Adrenal gland (tissue), 5 donors: Measurements from ENCODE around the gene STX8.

Experiments
- POLR2A ChIP-seq, 2 donors: fragments of 450-650 bp; IDR thresholded peaks; one replicate each; pipeline ENCODE4 v1.6.1; 2017; ENCODE audit warnings: antibody characterized with exemption in 2 of 2, mild to moderate bottlenecking in 2 of 2, moderate library complexity in 1 of 2
- TF ChIP-seq, protein P1 (sequence below), 6 experiments: fragments of 450-650 bp in 4 of 6; fragments of 200-600 bp in 2 of 6; sonication (generic) in 1 of 6; IDR thresholded peaks; 1 replicate in 5 of 6; 2 replicates in 1 of 6; pipeline versions ENCODE4 v1.5.1 to v1.8.0; 2016 to 2021; ENCODE audit warnings: antibody characterized with exemption in 6 of 6, mild to moderate bottlenecking in 2 of 6, moderate library complexity in 1 of 6
- donor health status: DM: no; HTN: no; CAD: no.

DNA sequence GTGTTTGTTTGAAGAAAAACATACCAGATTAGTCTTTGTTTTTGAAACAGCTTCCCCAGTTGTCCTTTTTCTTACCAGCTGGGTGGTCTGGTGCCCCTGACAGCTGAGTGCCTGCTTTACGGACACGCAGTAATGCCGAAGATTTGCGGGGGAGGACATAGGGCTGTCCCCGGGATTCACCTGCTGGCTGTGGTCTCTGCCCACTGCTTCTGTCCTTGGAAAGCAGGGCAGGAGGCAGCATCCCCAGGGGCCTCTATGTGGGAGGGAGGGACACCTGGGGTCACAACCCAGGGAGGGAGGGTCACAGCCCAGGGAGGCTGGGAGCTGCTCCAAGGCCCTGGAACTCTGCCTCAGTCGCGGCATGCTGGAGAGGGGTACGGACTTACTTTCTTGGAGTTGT is 332.6 kb downstream of the STX8 start:
- TF ChIP-seq, protein P1, sequence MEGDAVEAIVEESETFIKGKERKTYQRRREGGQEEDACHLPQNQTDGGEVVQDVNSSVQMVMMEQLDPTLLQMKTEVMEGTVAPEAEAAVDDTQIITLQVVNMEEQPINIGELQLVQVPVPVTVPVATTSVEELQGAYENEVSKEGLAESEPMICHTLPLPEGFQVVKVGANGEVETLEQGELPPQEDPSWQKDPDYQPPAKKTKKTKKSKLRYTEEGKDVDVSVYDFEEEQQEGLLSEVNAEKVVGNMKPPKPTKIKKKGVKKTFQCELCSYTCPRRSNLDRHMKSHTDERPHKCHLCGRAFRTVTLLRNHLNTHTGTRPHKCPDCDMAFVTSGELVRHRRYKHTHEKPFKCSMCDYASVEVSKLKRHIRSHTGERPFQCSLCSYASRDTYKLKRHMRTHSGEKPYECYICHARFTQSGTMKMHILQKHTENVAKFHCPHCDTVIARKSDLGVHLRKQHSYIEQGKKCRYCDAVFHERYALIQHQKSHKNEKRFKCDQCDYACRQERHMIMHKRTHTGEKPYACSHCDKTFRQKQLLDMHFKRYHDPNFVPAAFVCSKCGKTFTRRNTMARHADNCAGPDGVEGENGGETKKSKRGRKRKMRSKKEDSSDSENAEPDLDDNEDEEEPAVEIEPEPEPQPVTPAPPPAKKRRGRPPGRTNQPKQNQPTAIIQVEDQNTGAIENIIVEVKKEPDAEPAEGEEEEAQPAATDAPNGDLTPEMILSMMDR (IDR thresholded peaks at IDR 0.05): no peak
- TF ChIP-seq POLR2A (IDR thresholded peaks at IDR 0.05): no peak
